B cell (primary cell): ENCODE data around the gene ELOVL3. TPM values are rescaled to one million over a fixed set of nuclear protein-coding genes. Genes with fewer than 3 reads are reported as not detected.

Source experiments
- ATAC-seq: fragments of 200-7000 bp; cut with Tn5 transposase; one replicate; pipeline ENCODE4 v1.10.0; 2021; ENCODE audit warnings: low read depth, mild to moderate bottlenecking, moderate number of reproducible peaks, moderate library complexity
- CTCF ChIA-PET: fragments of 350-600 bp; sonication (Branson Sonifier 250); formaldehyde crosslinking; loops from one replicate; lab custom pipeline; 2021; ENCODE audit warnings: antibody characterized with exemption, inconsistent platforms; lab: Charles Lee
- POLR2A ChIA-PET: fragments of 350-600 bp; sonication (Branson Sonifier 250); formaldehyde crosslinking; loops from one replicate; lab custom pipeline; 2021; ENCODE audit warnings: antibody characterized with exemption; lab: Charles Lee
- DNase-seq: peaks from one replicate; pipeline ENCODE4 v3.0.0; 2013
- H2AFZ ChIP-seq: 2 replicates; pipeline ENCODE4 v1.6.1; 2012; ENCODE audit warnings: mild to moderate bottlenecking, low read depth, low read length; ENCODE audit not compliant: insufficient read depth, poor library complexity, severe bottlenecking
- H3K27ac ChIP-seq, 2 donors: 1 replicate in 1 of 2; 2 replicates in 1 of 2; pipeline ENCODE4 v1.5.1; 2012 to 2013; ENCODE audit warnings: low read length in 2 of 2, mild to moderate bottlenecking in 2 of 2, moderate library complexity in 1 of 2
- H3K27me3 ChIP-seq, 4 experiments: fragments of 200-600 bp in 1 of 4; sonication (generic) in 1 of 4; replicated peaks in 1 of 4; 1 replicate in 2 of 4; 2 replicates in 2 of 4; pipeline versions ENCODE4 v1.6.1 to v1.7.0; 2013 to 2016; ENCODE audit warnings: low read length in 3 of 4, mild to moderate bottlenecking in 2 of 4, mixed read lengths in 1 of 4, moderate library complexity in 1 of 4; ENCODE audit not compliant: insufficient read depth in 4 of 4, control insufficient read depth in 3 of 4; ENCODE audit errors: control extremely low read depth in 1 of 4
- H3K36me3 ChIP-seq, 2 experiments: replicated peaks in 1 of 2; 1 replicate in 1 of 2; 2 replicates in 1 of 2; pipeline versions ENCODE4 v1.6.1 to v1.7.1; 2013; ENCODE audit warnings: low read length in 1 of 2; ENCODE audit not compliant: insufficient read depth in 2 of 2, control insufficient read depth in 1 of 2; ENCODE audit errors: control extremely low read depth in 1 of 2, extremely low read depth in 1 of 2
- H3K4me1 ChIP-seq, 2 donors: fragments of 200-600 bp in 1 of 2; sonication (generic) in 1 of 2; 1 replicate in 1 of 2; 2 replicates in 1 of 2; pipeline versions ENCODE4 v1.5.1 to v1.6.1; 2013 to 2017; ENCODE audit warnings: low read length in 2 of 2; ENCODE audit not compliant: control insufficient read depth in 2 of 2, insufficient read depth in 2 of 2
- H3K4me2 ChIP-seq: replicated peaks from 2 replicates; pipeline ENCODE3; 2012; ENCODE audit warnings: mild to moderate bottlenecking, low read depth, low read length; ENCODE audit not compliant: poor library complexity, severe bottlenecking
- H3K4me3 ChIP-seq, 5 experiments: fragments of 200-600 bp in 1 of 5; sonication (generic) in 1 of 5; 1 replicate in 3 of 5; 2 replicates in 2 of 5; pipeline versions ENCODE4 v1.5.1 to v1.7.0; 2011 to 2016; ENCODE audit warnings: low read length in 4 of 5, mild to moderate bottlenecking in 4 of 5, low read depth in 2 of 5, control low read depth in 1 of 5, moderate library complexity in 1 of 5; ENCODE audit not compliant: insufficient read depth in 1 of 5; ENCODE audit errors: control extremely low read depth in 1 of 5, extremely low read depth in 1 of 5
- H3K79me2 ChIP-seq: fragments of 200-600 bp; sonication (generic); one replicate; pipeline ENCODE4 v1.6.0; 2016; ENCODE audit warnings: low read length; ENCODE audit not compliant: control insufficient read depth, insufficient read depth
- H3K9ac ChIP-seq: fragments of 200-600 bp; sonication (generic); 2 replicates; pipeline ENCODE4 v1.6.1; 2017; ENCODE audit warnings: mild to moderate bottlenecking, low read length, moderate library complexity
- H3K9me3 ChIP-seq, 3 donors: one replicate each; pipeline versions ENCODE4 v1.6.1 to v1.7.1; 2013; ENCODE audit warnings: low read length in 2 of 3; ENCODE audit not compliant: control insufficient read depth in 2 of 3, insufficient read depth in 1 of 3; ENCODE audit errors: control extremely low read depth in 1 of 3
- H4K20me1 ChIP-seq: 2 replicates; pipeline ENCODE4 v1.6.0; 2012; ENCODE audit warnings: mild to moderate bottlenecking, low read length; ENCODE audit not compliant: insufficient read depth, control insufficient read depth, poor library complexity, severe bottlenecking
- H3K27ac Mint-ChIP-seq: one replicate; pipeline ENCODE4 v1.8.0; 2021; ENCODE audit warnings: mixed read lengths
- H3K27me3 Mint-ChIP-seq: one replicate; pipeline ENCODE4 v1.8.0; 2021; ENCODE audit warnings: mixed read lengths
- H3K4me1 Mint-ChIP-seq: one replicate; pipeline ENCODE4 v1.8.0; 2021; ENCODE audit warnings: mixed read lengths
- H3K4me3 Mint-ChIP-seq: one replicate; pipeline ENCODE4 v1.8.0; 2021; ENCODE audit warnings: mixed read lengths
- H3K9me3 Mint-ChIP-seq: one replicate; pipeline ENCODE4 v1.8.0; 2022; ENCODE audit warnings: mixed read lengths; ENCODE audit not compliant: insufficient read depth
- CTCF ChIP-seq: fragments of 200-600 bp; IDR thresholded peaks from one replicate; pipeline ENCODE4 v1.8.0; 2022; ENCODE audit warnings: antibody characterized with exemption, mild to moderate bottlenecking
- EZH2 ChIP-seq: IDR thresholded peaks from 2 replicates; pipeline ENCODE4 v1.6.1; 2012; ENCODE audit warnings: borderline replicate concordance, low read depth, mild to moderate bottlenecking, moderate library complexity, low read length; ENCODE audit not compliant: insufficient read depth, poor library complexity, severe bottlenecking
- WGBS: methylation state at CpG from one replicate; pipeline ENCODE4 v1.1.5; 2013; ENCODE audit warnings: missing lambda C conversion rate; ENCODE audit not compliant: insufficient coverage; 5-methylcytosine and 5-hydroxymethylcytosine counted together
- intact Hi-C: fragments of 100-400 bp; cut with micrococcal nuclease; formaldehyde crosslinking; loops from one replicate; pipeline ENCODE4 v1.10.0; 2022
- polyA plus RNA-seq: library from polyadenylated mRNA; depleted of rRNA; stranded (reverse); fragments of >200 nt; gene quantifications from 2 replicates; pipeline ENCODE4 v1.2.3, GENCODE V29; 2012
- total RNA-seq, 2 donors: library from RNA; stranded (reverse); fragments of 120-200 nt in 1 of 2; gene quantifications; 1 replicate in 1 of 2; 2 replicates in 1 of 2; pipeline versions ENCODE4 v1.2.3 to v1.2.4, GENCODE V29; 2013 to 2022

The ELOVL3 gene
- total and polyA plus RNA-seq, 2 donors (not counting 1 experiment from before 2014, with no cell fraction given) = not detected

- Histone ChIP-seq H3K27ac (no peak overlapping the region), H3K4me2 (no peak overlapping the region), H3K36me3 (no peaks in the 10 kb centered on the region), H2AFZ (no peak overlapping the region), H3K4me3 (no peak overlapping the region), H3K4me1 (peaks cover 32 to 38% of the 10 kb centered on the region in 2 donors), H3K27me3 (peaks cover 0 to 62% (median 41%) of the 10 kb centered on the region in 4 experiments), H4K20me1 (no peaks in the 10 kb centered on the region), H3K9me3 (peaks cover 0 to 23% (median 0%) of the 10 kb centered on the region in 3 donors), H3K9ac (no peak overlapping the region), H3K79me2 (no peaks in the 10 kb centered on the region)
- DNase-seq (peak; percentile 16), ATAC-seq (no peak)
- Mint-ChIP-seq H3K27me3 (peaks cover 63% of the 10 kb centered on the region), H3K27ac (no peak overlapping the region), H3K9me3 (no peaks in the 10 kb centered on the region), H3K4me1 (peaks cover 33% of the 10 kb centered on the region), H3K4me3 (peak overlapping the region; percentile 45)
- ChIA-PET POLR2A (no interaction called here), CTCF (interaction anchor here (1.5 to 11.2 kb wide), 7 partner anchors 8 to 357 kb away, joined by 4 to 391 read pairs (median 11); partner anchors contain the start of gene PITX3)
- intact Hi-C loops = loop anchor here (5.0 kb wide), 2 partner anchors 60 to 275 kb away; partner anchors contain the start of genes ACTR1A and SUFU
- WGBS = 93% methylated on average over 5 of the region's 8 CpGs
- TF ChIP-seq EZH2 = no peak
- no peak for TF ChIP-seq CTCF
Measured at GRCh38 chr10:102227050-102227449, 951 bp downstream of the ELOVL3 start.

- H4K20me1 ChIP-seq = no peaks in the 10 kb centered on the region
- H3K36me3 ChIP-seq = no peaks in the 10 kb centered on the region
- peaks cover 0 to 23% (median 0%) of the 10 kb centered on the region in 3 donors for H3K9me3 ChIP-seq
- CTCF ChIA-PET = interaction anchor here (0.5 to 11.2 kb wide), 53 partner anchors 8 to 486 kb away, joined by 3 to 391 read pairs (median 4); partner anchors contain the start of genes FBXL15, GBF1, NFKB2 and NOLC1
- Mint-ChIP-seq H3K27me3 (peaks cover 64% of the 10 kb centered on the region), H3K4me3 (peak overlapping the region; percentile 90), H3K4me1 (peaks cover 34% of the 10 kb centered on the region), H3K27ac (peak overlapping the region; percentile 10), H3K9me3 (no peaks in the 10 kb centered on the region)
- H3K4me3 ChIP-seq = peak overlapping the region in 4 of 5 experiments; percentile 31 to 69 (median 54)
- under 1% methylated on average over 21 of the region's 24 CpGs for WGBS
- peak overlapping the region; percentile 100 for H3K4me2 ChIP-seq
- H3K4me1 ChIP-seq = peaks cover 32 to 38% of the 10 kb centered on the region in 2 donors
- peak overlapping the region; percentile 91 for H2AFZ ChIP-seq
- intact Hi-C loops = loop anchor here (1.0 to 5.0 kb wide), 9 partner anchors 15 to 353 kb away; partner anchors contain the start of genes ACTR1A, GBF1, NFKB2 and SUFU
- POLR2A ChIA-PET = interaction anchor here (0.9 to 2.0 kb wide), 4 partner anchors 15 to 354 kb away, joined by 3 to 8 read pairs (median 3); partner anchors contain the start of gene GBF1
- no peak for TF ChIP-seq EZH2
- TF ChIP-seq CTCF = peak; percentile 92
- H3K9ac ChIP-seq = peak overlapping the region; percentile 69
- no peak overlapping the region for H3K27ac ChIP-seq
- H3K27me3 ChIP-seq = peaks cover 0 to 73% (median 45%) of the 10 kb centered on the region in 4 experiments
- ATAC-seq (peak; percentile 64), DNase-seq (peak; percentile 90)
- no peaks in the 10 kb centered on the region for H3K79me2 ChIP-seq
Measured at GRCh38 chr10:102229810-102230263, 3.7 kb downstream of the ELOVL3 start.
